GM23338 (cell line): Measurements from ENCODE around the gene HOXB6. TPM values are rescaled to one million over a fixed set of nuclear protein-coding genes. Genes with fewer than 3 reads are reported as not detected.

Source experiments
- ATAC-seq: fragments of 200-7000 bp; cut with Tn5 transposase; 3 replicates; pipeline ENCODE4 v1.9.1; 2020
- DNase-seq: peaks from one replicate; pipeline ENCODE4 v3.0.0-alpha.2; 2015; ENCODE audit warnings: low spot score
- H2AFZ ChIP-seq: fragments of 200-600 bp; sonication (generic); 2 replicates; pipeline ENCODE4 v1.8.0; 2016; ENCODE audit warnings: antibody characterized with exemption, mild to moderate bottlenecking, moderate library complexity
- H3F3A ChIP-seq: fragments of 200-600 bp; sonication (generic); replicated peaks from 2 replicates; pipeline ENCODE4 v1.8.0; 2017; ENCODE audit warnings: antibody characterized with exemption, mixed run types, low read depth
- H3K27ac ChIP-seq: fragments of 200-600 bp; sonication (generic); 2 replicates; pipeline ENCODE4 v1.6.1; 2016; ENCODE audit warnings: low read depth
- H3K27me3 ChIP-seq: fragments of 200-600 bp; sonication (generic); 2 replicates; pipeline ENCODE4 v1.8.0; 2016; ENCODE audit warnings: mild to moderate bottlenecking, mixed run types, moderate library complexity; ENCODE audit not compliant: insufficient read depth
- H3K36me3 ChIP-seq: fragments of 200-600 bp; sonication (generic); 2 replicates; pipeline ENCODE4 v1.8.0; 2016; ENCODE audit warnings: mild to moderate bottlenecking; ENCODE audit not compliant: insufficient read depth
- H3K4me1 ChIP-seq: fragments of 200-600 bp; sonication (generic); 2 replicates; pipeline ENCODE4 v1.8.0; 2016; ENCODE audit warnings: mild to moderate bottlenecking, moderate library complexity; ENCODE audit not compliant: insufficient read depth
- H3K4me2 ChIP-seq: fragments of 200-600 bp; sonication (generic); 2 replicates; pipeline ENCODE4 v1.7.1; 2017; ENCODE audit warnings: mixed run types
- H3K4me3 ChIP-seq: fragments of 200-600 bp; sonication (generic); 2 replicates; pipeline ENCODE4 v1.6.1; 2016; ENCODE audit warnings: mixed run types
- H3K79me2 ChIP-seq: fragments of 200-600 bp; sonication (generic); replicated peaks from 2 replicates; pipeline ENCODE4 v1.8.0; 2017; ENCODE audit warnings: mild to moderate bottlenecking; ENCODE audit not compliant: insufficient read depth
- H3K9me2 ChIP-seq: fragments of 200-600 bp; sonication (generic); 2 replicates; pipeline ENCODE4 v1.8.0; 2017; ENCODE audit not compliant: insufficient read depth
- H4K20me1 ChIP-seq: fragments of 200-600 bp; sonication (generic); replicated peaks from 2 replicates; pipeline ENCODE4 v1.8.0; 2017; ENCODE audit warnings: mild to moderate bottlenecking; ENCODE audit not compliant: insufficient read depth
- H3K27ac Mint-ChIP-seq: 2 replicates; pipeline ENCODE4 v1.8.0; 2020; ENCODE audit warnings: inconsistent platforms, mild to moderate bottlenecking, moderate library complexity, mixed read lengths
- H3K27me3 Mint-ChIP-seq: 3 replicates; pipeline ENCODE4 v1.8.0; 2022; ENCODE audit warnings: low read depth, mild to moderate bottlenecking, moderate library complexity, mixed read lengths, inconsistent platforms; ENCODE audit not compliant: insufficient read depth, poor library complexity
- H3K36me3 Mint-ChIP-seq: 3 replicates; pipeline ENCODE4 v1.8.0; 2021; ENCODE audit warnings: low read depth, mild to moderate bottlenecking, inconsistent platforms, moderate library complexity, mixed read lengths
- H3K4me1 Mint-ChIP-seq: 3 replicates; pipeline ENCODE4 v1.8.0; 2020; ENCODE audit warnings: mild to moderate bottlenecking, inconsistent platforms, mixed read lengths
- H3K4me3 Mint-ChIP-seq: 3 replicates; pipeline ENCODE4 v1.8.0; 2021; ENCODE audit warnings: moderate library complexity, mild to moderate bottlenecking, inconsistent platforms, mixed read lengths
- H3K9me3 Mint-ChIP-seq: 3 replicates; pipeline ENCODE4 v1.8.0; 2020; ENCODE audit warnings: moderate library complexity, mild to moderate bottlenecking, inconsistent platforms, mixed read lengths
- CREB1 ChIP-seq: fragments of 250-450 bp; sonication (Bioruptor Pico); IDR thresholded peaks from 2 replicates; pipeline ENCODE4 v1.5.0; 2020; ENCODE audit warnings: low read depth, mild to moderate bottlenecking, moderate library complexity
- EZH2 ChIP-seq: fragments of 200-600 bp; sonication (generic); IDR thresholded peaks from one replicate; pipeline ENCODE4 v1.8.0; 2017; ENCODE audit warnings: antibody characterized with exemption, mild to moderate bottlenecking, low read depth; ENCODE audit not compliant: unreplicated experiment
- EZH2phosphoT487 ChIP-seq: fragments of 200-600 bp; sonication (generic); IDR thresholded peaks from one replicate; pipeline ENCODE4 v1.8.1; 2018; ENCODE audit warnings: antibody characterized with exemption; ENCODE audit not compliant: unreplicated experiment
- JUNB ChIP-seq: IDR thresholded peaks from one replicate; pipeline ENCODE4 v1.6.1; 2016; ENCODE audit warnings: antibody characterized with exemption; ENCODE audit not compliant: unreplicated experiment
- NANOG ChIP-seq: IDR thresholded peaks from 2 replicates; pipeline ENCODE4 v1.6.1; 2016; ENCODE audit warnings: antibody characterized with exemption, borderline replicate concordance
- POLR2AphosphoS5 ChIP-seq: IDR thresholded peaks from 2 replicates; pipeline ENCODE4 v1.6.1; 2016; ENCODE audit warnings: antibody characterized with exemption, low read depth
- STAT1 ChIP-seq: IDR thresholded peaks from one replicate; pipeline ENCODE4 v1.6.1; 2016; ENCODE audit warnings: antibody characterized with exemption; ENCODE audit not compliant: unreplicated experiment
- ZNF114 ChIP-seq: fragments of 250-450 bp; sonication (Bioruptor Pico); IDR thresholded peaks from 2 replicates; pipeline ENCODE4 v1.5.0; 2020; ENCODE audit warnings: mild to moderate bottlenecking, moderate library complexity
- polyA plus RNA-seq: library from polyadenylated mRNA; unstranded; fragments of >200 nt; fragmentation: Nextera tagmentation; extraction: Ambion mirVana; gene quantifications from 2 replicates; pipeline ENCODE4 v1.2.1, GENCODE V29; 2016
- total RNA-seq: library from RNA; depleted of rRNA; stranded (reverse); fragments of >200 nt; shearing (Covaris generic); gene quantifications from 2 replicates; pipeline ENCODE4 v1.2.3, GENCODE V29; 2014
- TF ChIP-seq, protein P1 (sequence below), 2 experiments: fragments of 200-600 bp in 1 of 2; sonication (generic) in 1 of 2; conservative IDR thresholded peaks; 2 replicates each; pipeline versions ENCODE4 v1.5.1 to v1.6.1; 2016 to 2017; ENCODE audit warnings: antibody characterized with exemption in 2 of 2, low read depth in 2 of 2, mild to moderate bottlenecking in 2 of 2, moderate library complexity in 1 of 2
- TF ChIP-seq, protein P2 (sequence below): IDR thresholded peaks from 2 replicates; pipeline ENCODE4 v1.6.1; 2016; ENCODE audit warnings: antibody characterized with exemption
- TF ChIP-seq, protein P3 (sequence below): fragments of 250-450 bp; sonication (Bioruptor Pico); IDR thresholded peaks from 2 replicates; pipeline ENCODE4 v1.5.0; 2020; ENCODE audit warnings: mild to moderate bottlenecking, moderate library complexity

HOXB6 gene
- total and polyA plus RNA-seq, 2 experiments from 2014 or later = not detected

DNA sequence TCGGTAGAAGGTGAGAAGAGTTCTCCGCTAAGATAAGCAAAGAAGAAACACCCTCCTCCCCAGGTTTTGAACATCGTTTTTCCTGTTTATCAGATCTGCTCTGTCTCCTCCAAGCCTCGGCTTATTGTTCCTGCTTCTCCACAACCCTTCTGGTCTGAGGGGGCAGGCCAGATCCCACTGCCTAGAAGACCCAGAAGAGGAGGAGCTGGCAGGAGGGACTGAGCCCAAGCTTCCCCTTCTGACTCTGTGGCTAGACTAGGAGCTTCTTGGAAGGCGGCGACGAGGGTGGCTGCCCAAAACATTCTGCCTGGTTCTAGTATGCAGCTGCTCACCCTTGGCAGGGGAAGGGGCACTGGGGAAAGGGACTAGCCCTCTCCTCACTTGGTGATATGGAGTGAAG is 6.0 kb downstream of the HOXB6 start:
- Mint-ChIP-seq H3K4me1 (peaks cover 31% of the 10 kb centered on the region), H3K27ac (no peak overlapping the region), H3K36me3 (peaks cover 3% of the 10 kb centered on the region; the same call in 1 of the 3 replicates), H3K27me3 (peaks cover 100% of the 10 kb centered on the region), H3K9me3 (peaks cover 4% of the 10 kb centered on the region; the same call in 1 of the 3 replicates), H3K4me3 (no peak overlapping the region)
- Histone ChIP-seq H3K27me3 (peaks cover 100% of the 10 kb centered on the region), H3K36me3 (no peaks in the 10 kb centered on the region), H4K20me1 (peaks cover 63% of the 10 kb centered on the region), H3K79me2 (no peaks in the 10 kb centered on the region), H3K4me1 (peaks cover 49% of the 10 kb centered on the region), H2AFZ (no peak overlapping the region), H3K4me3 (no peak overlapping the region), H3K9me2 (no peaks in the 10 kb centered on the region), H3K27ac (no peak overlapping the region), H3F3A (peaks cover 63% of the 10 kb centered on the region), H3K4me2 (no peak overlapping the region)
- ATAC-seq (no peak), DNase-seq (no peak)
- TF ChIP-seq JUNB = no peak
- peak; percentile 62 for TF ChIP-seq EZH2
- TF ChIP-seq ZNF114 (CRISPR knock-in tag) = no peak
- TF ChIP-seq POLR2AphosphoS5 = no peak
- no peak for TF ChIP-seq NANOG
- TF ChIP-seq, protein P1, sequence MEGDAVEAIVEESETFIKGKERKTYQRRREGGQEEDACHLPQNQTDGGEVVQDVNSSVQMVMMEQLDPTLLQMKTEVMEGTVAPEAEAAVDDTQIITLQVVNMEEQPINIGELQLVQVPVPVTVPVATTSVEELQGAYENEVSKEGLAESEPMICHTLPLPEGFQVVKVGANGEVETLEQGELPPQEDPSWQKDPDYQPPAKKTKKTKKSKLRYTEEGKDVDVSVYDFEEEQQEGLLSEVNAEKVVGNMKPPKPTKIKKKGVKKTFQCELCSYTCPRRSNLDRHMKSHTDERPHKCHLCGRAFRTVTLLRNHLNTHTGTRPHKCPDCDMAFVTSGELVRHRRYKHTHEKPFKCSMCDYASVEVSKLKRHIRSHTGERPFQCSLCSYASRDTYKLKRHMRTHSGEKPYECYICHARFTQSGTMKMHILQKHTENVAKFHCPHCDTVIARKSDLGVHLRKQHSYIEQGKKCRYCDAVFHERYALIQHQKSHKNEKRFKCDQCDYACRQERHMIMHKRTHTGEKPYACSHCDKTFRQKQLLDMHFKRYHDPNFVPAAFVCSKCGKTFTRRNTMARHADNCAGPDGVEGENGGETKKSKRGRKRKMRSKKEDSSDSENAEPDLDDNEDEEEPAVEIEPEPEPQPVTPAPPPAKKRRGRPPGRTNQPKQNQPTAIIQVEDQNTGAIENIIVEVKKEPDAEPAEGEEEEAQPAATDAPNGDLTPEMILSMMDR (conservative IDR thresholded peaks at IDR 0.05; ENCODE audit: low read depth in 2 of 2) = no peak
- no peak for TF ChIP-seq STAT1

DNA sequence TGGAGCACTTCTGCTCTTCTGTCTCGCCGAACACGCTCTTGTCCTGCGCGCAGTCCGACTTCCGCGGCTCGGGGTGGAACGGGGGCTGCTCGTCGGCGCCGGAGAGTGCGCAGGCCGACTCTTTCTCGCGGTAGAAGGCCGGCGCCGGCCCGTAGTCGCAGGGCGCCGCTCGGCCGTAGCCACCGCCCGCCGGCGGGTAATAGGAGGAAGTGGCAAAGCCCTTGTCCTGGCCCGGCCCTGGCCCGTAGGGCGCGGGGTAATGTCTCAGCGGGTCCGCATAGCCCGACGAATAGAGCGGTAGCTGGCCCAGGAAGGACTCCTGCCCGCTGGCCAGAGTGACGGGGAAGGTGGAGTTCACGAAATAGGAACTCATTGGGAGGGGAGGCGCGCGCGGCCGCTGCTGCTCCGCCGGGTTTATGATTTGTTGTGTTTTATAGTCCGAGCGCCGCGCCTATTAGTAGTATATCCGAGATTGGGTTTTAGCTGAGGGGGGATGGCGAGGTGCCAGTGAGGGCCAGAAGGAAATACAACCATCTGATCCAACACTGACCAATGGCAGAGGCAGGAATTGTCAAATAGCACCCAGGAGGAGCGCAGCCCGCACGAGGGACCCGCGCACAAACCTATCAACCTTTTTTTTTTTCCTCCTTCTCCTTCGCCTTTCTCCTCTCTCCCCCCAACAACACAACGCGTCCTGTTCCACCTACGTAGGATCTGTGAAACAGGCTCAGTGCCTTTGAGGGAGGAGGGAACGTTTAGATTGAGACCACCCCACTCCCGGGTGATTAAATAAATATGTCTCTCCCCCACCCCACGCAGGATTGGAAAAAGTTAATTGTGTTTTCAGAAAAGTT is 6.8 kb downstream of the HOXB6 start:
- Histone ChIP-seq H3K4me1 (peaks cover 51% of the 10 kb centered on the region), H4K20me1 (peaks cover 56% of the 10 kb centered on the region), H3K27me3 (peaks cover 100% of the 10 kb centered on the region), H2AFZ (no peak overlapping the region), H3K79me2 (no peaks in the 10 kb centered on the region), H3F3A (peaks cover 61% of the 10 kb centered on the region), H3K9me2 (no peaks in the 10 kb centered on the region), H3K4me2 (peak overlapping the region; percentile 60), H3K4me3 (peak overlapping the region; percentile 38), H3K27ac (no peak overlapping the region), H3K36me3 (no peaks in the 10 kb centered on the region)
- Mint-ChIP-seq H3K36me3 (peaks cover 3% of the 10 kb centered on the region; the same call in 1 of the 3 replicates), H3K4me1 (peaks cover 35% of the 10 kb centered on the region), H3K27me3 (peaks cover 100% of the 10 kb centered on the region), H3K27ac (no peak overlapping the region), H3K4me3 (peak overlapping the region; percentile 42; the same call in 2 of the 3 replicates), H3K9me3 (no peaks in the 10 kb centered on the region; the same call in 2 of the 3 replicates)
- ATAC-seq (peak; percentile 7), DNase-seq (peak; percentile 65)
- TF ChIP-seq EZH2phosphoT487 = peak; percentile 73
- no peak for TF ChIP-seq POLR2AphosphoS5
- TF ChIP-seq, protein P2, sequence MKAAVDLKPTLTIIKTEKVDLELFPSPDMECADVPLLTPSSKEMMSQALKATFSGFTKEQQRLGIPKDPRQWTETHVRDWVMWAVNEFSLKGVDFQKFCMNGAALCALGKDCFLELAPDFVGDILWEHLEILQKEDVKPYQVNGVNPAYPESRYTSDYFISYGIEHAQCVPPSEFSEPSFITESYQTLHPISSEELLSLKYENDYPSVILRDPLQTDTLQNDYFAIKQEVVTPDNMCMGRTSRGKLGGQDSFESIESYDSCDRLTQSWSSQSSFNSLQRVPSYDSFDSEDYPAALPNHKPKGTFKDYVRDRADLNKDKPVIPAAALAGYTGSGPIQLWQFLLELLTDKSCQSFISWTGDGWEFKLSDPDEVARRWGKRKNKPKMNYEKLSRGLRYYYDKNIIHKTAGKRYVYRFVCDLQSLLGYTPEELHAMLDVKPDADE = no peak
- no peak for TF ChIP-seq NANOG
- TF ChIP-seq, protein P3, sequence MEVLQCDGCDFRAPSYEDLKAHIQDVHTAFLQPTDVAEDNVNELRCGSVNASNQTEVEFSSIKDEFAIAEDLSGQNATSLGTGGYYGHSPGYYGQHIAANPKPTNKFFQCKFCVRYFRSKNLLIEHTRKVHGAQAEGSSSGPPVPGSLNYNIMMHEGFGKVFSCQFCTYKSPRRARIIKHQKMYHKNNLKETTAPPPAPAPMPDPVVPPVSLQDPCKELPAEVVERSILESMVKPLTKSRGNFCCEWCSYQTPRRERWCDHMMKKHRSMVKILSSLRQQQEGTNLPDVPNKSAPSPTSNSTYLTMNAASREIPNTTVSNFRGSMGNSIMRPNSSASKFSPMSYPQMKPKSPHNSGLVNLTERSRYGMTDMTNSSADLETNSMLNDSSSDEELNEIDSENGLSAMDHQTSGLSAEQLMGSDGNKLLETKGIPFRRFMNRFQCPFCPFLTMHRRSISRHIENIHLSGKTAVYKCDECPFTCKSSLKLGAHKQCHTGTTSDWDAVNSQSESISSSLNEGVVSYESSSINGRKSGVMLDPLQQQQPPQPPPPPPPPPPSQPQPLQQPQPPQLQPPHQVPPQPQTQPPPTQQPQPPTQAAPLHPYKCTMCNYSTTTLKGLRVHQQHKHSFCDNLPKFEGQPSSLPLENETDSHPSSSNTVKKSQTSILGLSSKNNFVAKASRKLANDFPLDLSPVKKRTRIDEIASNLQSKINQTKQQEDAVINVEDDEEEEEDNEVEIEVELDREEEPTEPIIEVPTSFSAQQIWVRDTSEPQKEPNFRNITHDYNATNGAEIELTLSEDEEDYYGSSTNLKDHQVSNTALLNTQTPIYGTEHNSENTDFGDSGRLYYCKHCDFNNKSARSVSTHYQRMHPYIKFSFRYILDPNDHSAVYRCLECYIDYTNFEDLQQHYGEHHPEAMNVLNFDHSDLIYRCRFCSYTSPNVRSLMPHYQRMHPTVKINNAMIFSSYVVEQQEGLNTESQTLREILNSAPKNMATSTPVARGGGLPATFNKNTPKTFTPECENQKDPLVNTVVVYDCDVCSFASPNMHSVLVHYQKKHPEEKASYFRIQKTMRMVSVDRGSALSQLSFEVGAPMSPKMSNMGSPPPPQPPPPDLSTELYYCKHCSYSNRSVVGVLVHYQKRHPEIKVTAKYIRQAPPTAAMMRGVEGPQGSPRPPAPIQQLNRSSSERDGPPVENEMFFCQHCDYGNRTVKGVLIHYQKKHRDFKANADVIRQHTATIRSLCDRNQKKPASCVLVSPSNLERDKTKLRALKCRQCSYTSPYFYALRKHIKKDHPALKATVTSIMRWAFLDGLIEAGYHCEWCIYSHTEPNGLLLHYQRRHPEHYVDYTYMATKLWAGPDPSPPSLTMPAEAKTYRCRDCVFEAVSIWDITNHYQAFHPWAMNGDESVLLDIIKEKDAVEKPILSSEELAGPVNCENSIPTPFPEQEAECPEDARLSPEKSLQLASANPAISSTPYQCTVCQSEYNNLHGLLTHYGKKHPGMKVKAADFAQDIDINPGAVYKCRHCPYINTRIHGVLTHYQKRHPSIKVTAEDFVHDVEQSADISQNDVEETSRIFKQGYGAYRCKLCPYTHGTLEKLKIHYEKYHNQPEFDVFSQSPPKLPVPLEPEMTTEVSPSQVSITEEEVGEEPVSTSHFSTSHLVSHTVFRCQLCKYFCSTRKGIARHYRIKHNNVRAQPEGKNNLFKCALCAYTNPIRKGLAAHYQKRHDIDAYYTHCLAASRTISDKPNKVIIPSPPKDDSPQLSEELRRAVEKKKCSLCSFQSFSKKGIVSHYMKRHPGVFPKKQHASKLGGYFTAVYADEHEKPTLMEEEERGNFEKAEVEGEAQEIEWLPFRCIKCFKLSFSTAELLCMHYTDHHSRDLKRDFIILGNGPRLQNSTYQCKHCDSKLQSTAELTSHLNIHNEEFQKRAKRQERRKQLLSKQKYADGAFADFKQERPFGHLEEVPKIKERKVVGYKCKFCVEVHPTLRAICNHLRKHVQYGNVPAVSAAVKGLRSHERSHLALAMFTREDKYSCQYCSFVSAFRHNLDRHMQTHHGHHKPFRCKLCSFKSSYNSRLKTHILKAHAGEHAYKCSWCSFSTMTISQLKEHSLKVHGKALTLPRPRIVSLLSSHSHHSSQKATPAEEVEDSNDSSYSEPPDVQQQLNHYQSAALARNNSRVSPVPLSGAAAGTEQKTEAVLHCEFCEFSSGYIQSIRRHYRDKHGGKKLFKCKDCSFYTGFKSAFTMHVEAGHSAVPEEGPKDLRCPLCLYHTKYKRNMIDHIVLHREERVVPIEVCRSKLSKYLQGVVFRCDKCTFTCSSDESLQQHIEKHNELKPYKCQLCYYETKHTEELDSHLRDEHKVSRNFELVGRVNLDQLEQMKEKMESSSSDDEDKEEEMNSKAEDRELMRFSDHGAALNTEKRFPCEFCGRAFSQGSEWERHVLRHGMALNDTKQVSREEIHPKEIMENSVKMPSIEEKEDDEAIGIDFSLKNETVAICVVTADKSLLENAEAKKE = no peak
- TF ChIP-seq EZH2 = peak; percentile 98
- TF ChIP-seq CREB1 (CRISPR knock-in tag) = no peak
